ENCODE measurements around the gene GCN1.

The GCN1 gene

GRCh38 chr12:120092551-120093335, 101.8 kb downstream of the GCN1 start:
- no peak overlapping the region for H3K4me3 ChIP-seq (ENCODE audit: low read depth, low read length)
- no peak for TF ChIP-seq CTCF (IDR thresholded peaks at IDR 0.05; ENCODE audit: borderline replicate concordance, insufficient read depth, low read depth, low read length)

DNA sequence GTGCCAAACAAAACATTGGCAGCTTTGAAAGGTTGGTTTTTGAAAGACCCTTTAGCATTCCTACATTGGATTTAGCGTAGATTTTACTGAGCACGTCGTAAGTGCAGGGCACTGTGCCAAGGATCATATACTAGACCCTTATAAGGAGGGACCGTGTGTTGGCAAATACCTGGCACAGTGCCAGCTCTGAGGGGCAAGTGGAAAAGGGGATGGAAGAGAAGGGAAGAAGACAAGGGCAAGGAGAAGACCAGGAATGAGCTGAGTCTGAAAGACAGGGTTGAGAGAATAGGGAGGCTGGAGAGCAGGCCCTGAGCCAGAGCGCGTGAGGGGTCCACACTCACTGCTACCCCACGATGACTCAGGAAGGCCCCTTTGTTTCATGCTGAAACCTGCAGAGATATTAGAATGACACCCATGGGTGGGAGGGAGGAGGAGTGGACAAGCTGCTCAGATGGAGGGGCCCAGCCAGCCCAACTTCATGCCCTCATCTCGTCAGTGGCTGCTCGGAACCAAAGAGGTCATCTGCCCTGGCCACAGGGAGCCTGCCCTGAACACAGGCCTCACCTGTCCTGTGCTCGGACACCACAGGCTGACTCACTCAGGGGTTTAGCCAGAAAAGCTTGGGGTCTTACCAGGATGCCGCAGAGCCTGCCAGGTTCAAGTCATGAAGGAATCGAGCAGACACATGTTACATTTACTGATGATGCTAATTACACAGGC, 103.0 kb downstream of the GCN1 start:
- H3K4me3 ChIP-seq (ENCODE audit: low read depth, low read length), result no peak overlapping the region
- no peak for TF ChIP-seq CTCF (IDR thresholded peaks at IDR 0.05; ENCODE audit: borderline replicate concordance, insufficient read depth, low read depth, low read length)

DNA sequence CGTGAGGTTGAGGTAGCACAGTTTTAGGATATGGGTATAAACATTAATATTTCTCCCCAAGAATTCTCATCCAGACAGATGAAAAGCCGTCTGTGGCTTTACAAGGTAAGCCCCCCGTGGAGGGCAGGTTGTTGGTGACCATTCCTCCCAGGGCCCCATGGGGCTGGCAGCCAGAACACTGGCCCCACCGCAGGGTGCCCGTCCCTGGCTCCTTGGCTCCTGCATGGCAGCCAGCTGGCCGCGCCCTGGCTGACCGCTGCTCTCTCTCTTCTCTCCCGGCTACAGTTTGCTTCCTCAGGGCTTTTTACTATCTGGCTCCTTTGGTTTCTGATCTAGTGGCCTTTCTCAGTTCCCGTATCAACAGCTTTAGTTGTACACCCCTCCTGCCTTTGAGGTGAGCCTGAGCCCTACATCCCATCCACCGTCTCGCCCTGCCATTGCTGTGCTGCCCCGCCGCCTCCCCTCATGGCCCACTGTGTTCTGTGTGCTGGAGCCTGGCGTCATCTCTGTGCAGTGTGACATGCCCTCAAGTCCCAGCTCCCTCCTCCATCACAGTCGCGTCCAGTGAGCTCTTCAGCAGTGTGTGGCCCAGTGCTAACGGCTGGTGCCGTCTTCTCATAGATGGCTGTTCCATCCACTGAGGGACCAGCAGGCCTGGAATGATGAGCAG, 103.8 kb downstream of the GCN1 start:
- no peak for TF ChIP-seq CTCF (IDR thresholded peaks at IDR 0.05; ENCODE audit: borderline replicate concordance, insufficient read depth, low read depth, low read length)
- no peak overlapping the region for H3K4me3 ChIP-seq (ENCODE audit: low read depth, low read length)

DNA sequence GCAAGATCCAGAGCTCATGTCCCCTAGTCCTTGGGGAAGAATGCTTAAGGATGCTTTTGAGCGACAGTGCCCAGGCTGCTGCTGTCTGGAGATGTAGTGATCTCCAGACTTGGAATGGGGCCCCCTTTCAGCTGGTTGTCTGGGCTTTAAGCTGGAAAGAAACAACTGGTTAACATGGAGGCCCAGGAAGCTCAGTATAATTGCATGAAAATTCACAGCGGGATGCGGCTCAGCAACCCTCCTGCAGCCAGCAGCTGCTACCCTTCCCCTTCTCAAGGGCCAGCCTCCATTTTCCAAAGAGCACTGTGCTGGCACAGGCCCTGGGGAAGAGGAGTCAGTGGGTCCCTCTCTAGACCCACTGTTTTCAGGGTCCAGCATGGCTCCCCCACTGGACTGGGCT, 104.3 kb downstream of the GCN1 start:
- no peak for TF ChIP-seq CTCF (IDR thresholded peaks at IDR 0.05; ENCODE audit: borderline replicate concordance, insufficient read depth, low read depth, low read length)
- no peak overlapping the region for H3K4me3 ChIP-seq (ENCODE audit: low read depth, low read length)

DNA sequence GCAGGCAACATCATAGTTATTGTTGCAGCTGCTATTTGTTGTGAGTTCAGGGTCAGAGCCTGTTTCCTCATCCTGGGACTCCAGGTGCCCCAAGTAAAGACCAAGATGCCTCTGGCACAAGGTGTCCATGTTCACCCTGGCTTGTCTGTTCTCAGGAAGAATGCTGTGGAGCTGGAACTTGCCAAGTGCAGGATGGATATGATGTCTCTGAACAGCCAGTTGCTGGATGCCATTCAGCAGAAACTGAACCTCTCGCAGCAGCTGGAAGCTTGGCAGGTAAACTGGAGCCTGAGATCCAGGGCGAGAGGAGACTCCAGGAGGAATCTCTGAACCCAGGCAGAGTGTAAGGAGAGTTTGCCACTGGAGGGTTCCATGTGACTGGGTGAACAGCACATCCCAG, 104.7 kb downstream of the GCN1 start:
- H3K4me3 ChIP-seq (ENCODE audit: low read depth, low read length), result no peak overlapping the region
- TF ChIP-seq CTCF (IDR thresholded peaks at IDR 0.05; ENCODE audit: borderline replicate concordance, insufficient read depth, low read depth, low read length), result no peak

DNA sequence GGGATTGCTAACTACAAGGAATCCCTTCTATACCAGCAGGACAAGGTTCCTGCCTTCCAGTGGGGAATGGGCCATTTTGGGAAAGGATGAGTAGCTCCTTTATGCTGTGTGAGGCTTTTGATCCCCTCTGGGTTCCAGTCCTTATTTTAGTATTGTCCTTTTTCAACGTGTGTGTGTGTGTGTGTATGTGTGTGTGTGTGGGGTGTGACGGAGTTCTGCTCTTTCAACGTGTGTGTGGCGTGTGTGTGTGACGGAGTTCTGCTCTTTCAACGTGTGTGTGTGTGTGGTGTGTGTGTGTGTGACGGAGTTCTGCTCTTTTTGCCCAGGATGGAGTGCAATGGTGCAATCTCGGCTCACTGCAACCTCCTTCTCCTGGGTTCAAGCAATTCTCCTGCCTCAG, 105.4 kb downstream of the GCN1 start:
- no peak overlapping the region for H3K4me3 ChIP-seq (ENCODE audit: low read depth, low read length)
- TF ChIP-seq CTCF (IDR thresholded peaks at IDR 0.05; ENCODE audit: borderline replicate concordance, insufficient read depth, low read depth, low read length), result no peak
